GM21717 (cell line): ENCODE results near the gene USP31.

Experiments used
- ATAC-seq: cut with Tn5 transposase; IDR thresholded peaks from one replicate; pipeline ENCODE4 v1.9.1; 2021; ENCODE audit warnings: mild to moderate bottlenecking, moderate library complexity; ENCODE audit not compliant: unreplicated experiment

USP31 gene

GRCh38 chr16:23064639-23065038 lies 84.6 kb downstream of the USP31 start:
- no peak for ATAC-seq

- ATAC-seq: no peak
Observed at GRCh38 chr16:23062524-23062923, 86.7 kb downstream of the USP31 start.

- no peak for ATAC-seq
Observed at GRCh38 chr16:23061669-23062068, 87.6 kb downstream of the USP31 start.

GRCh38 chr16:23060458-23061320 lies 88.6 kb downstream of the USP31 start:
- no peak for ATAC-seq

- ATAC-seq: no peak
Observed at GRCh38 chr16:23059433-23059832, 89.8 kb downstream of the USP31 start.

- ATAC-seq: no peak
Observed at GRCh38 chr16:23058576-23058975, 90.7 kb downstream of the USP31 start.

- ATAC-seq: no peak
Observed at GRCh38 chr16:23057013-23057596, 92.1 kb downstream of the USP31 start.

GRCh38 chr16:23055481-23055880 lies 93.8 kb downstream of the USP31 start:
- no peak for ATAC-seq

- ATAC-seq: no peak
Observed at GRCh38 chr16:23052908-23053580, 96.2 kb downstream of the USP31 start.

GRCh38 chr16:23052221-23052620 lies 97.0 kb downstream of the USP31 start:
- no peak for ATAC-seq

- no peak for ATAC-seq
Observed at GRCh38 chr16:23051587-23051986, 97.7 kb downstream of the USP31 start.

- no peak for ATAC-seq
Observed at GRCh38 chr16:23048164-23048563, 101.1 kb downstream of the USP31 start.

- ATAC-seq: no peak
Observed at GRCh38 chr16:23045025-23045424, 104.2 kb downstream of the USP31 start.

- ATAC-seq: no peak
Observed at GRCh38 chr16:23040246-23040645, 109.0 kb downstream of the USP31 start.

- no peak for ATAC-seq
Observed at GRCh38 chr16:23039118-23039517, 110.1 kb downstream of the USP31 start.

- ATAC-seq: no peak
Observed at GRCh38 chr16:23035240-23035639, 114.0 kb downstream of the USP31 start.

- no peak for ATAC-seq
Observed at GRCh38 chr16:23031508-23032098, 117.6 kb downstream of the USP31 start.

- ATAC-seq: no peak
Observed at GRCh38 chr16:23029733-23030420, 119.4 kb downstream of the USP31 start.

- no peak for ATAC-seq
Observed at GRCh38 chr16:23027386-23027785, 121.9 kb downstream of the USP31 start.

GRCh38 chr16:23026784-23027362 lies 122.4 kb downstream of the USP31 start:
- ATAC-seq: no peak
